SK-N-SH (cell line): Measurements from ENCODE around the gene CAD. TPM values are rescaled to one million over a fixed set of nuclear protein-coding genes. Genes with fewer than 3 reads are reported as not detected.

Experiments used
- CTCF ChIA-PET: fragments of 300-600, 350-600 bp; formaldehyde crosslinking; extraction: SDS; loops from one replicate; lab custom pipeline; 2021; lab: Yijun Ruan, JAX
- POLR2A ChIA-PET: fragments of 350-600 bp; sonication (Branson Sonifier 250); formaldehyde crosslinking; extraction: SDS; loops from one replicate; lab custom pipeline; 2020; ENCODE audit warnings: antibody characterized with exemption, inconsistent platforms; lab: Yijun Ruan, JAX
- DNase-seq: peaks from one replicate; pipeline ENCODE4 v3.0.0; 2012
- H2AFZ ChIP-seq: fragments of 200-600 bp; sonication (generic); 2 replicates; pipeline ENCODE4 v1.8.1; 2016; ENCODE audit warnings: antibody characterized with exemption, mild to moderate bottlenecking, low read depth
- H3F3A ChIP-seq: fragments of 200-600 bp; sonication (generic); replicated peaks from 2 replicates; pipeline ENCODE3; 2016; ENCODE audit warnings: antibody characterized with exemption, mild to moderate bottlenecking; ENCODE audit not compliant: insufficient read depth
- H3K27ac ChIP-seq, 2 experiments: fragments of 200-500 bp in 1 of 2; fragments of 200-600 bp in 1 of 2; sonication (Bioruptor generic) in 1 of 2; sonication (generic), shearing (Covaris generic) in 1 of 2; 2 replicates each; pipeline versions ENCODE4 v1.5.1 to v1.6.1; 2014 to 2016; ENCODE audit warnings: low read depth in 2 of 2, inconsistent platforms in 1 of 2, low read length in 1 of 2, mild to moderate bottlenecking in 1 of 2, mixed read lengths in 1 of 2
- H3K27me3 ChIP-seq: fragments of 200-600 bp; sonication (generic), shearing (Covaris generic); 2 replicates; pipeline ENCODE4 v1.6.1; 2016; ENCODE audit warnings: mixed run types; ENCODE audit not compliant: insufficient read depth
- H3K36me3 ChIP-seq, 2 experiments: fragments of 200-500 bp in 1 of 2; fragments of 200-600 bp in 1 of 2; sonication (Bioruptor generic) in 1 of 2; sonication (generic) in 1 of 2; replicated peaks in 1 of 2; 2 replicates each; pipeline versions ENCODE3 to v1.5.1; 2014 to 2016; ENCODE audit warnings: low read length in 1 of 2, mild to moderate bottlenecking in 1 of 2; ENCODE audit not compliant: insufficient read depth in 2 of 2, control insufficient read depth in 1 of 2
- H3K4me1 ChIP-seq, 2 experiments: fragments of 200-500 bp in 1 of 2; fragments of 200-600 bp in 1 of 2; sonication (Bioruptor generic) in 1 of 2; sonication (generic), shearing (Covaris generic) in 1 of 2; 2 replicates each; pipeline versions ENCODE4 v1.5.1 to v1.6.1; 2014 to 2016; ENCODE audit warnings: low read depth in 1 of 2, low read length in 1 of 2, mixed run types in 1 of 2; ENCODE audit not compliant: insufficient read depth in 2 of 2, control insufficient read depth in 1 of 2
- H3K4me2 ChIP-seq: fragments of 200-600 bp; sonication (generic), shearing (Covaris generic); 2 replicates; pipeline ENCODE4 v1.6.1; 2017; ENCODE audit warnings: mixed run types
- H3K4me3 ChIP-seq, 2 experiments: fragments of 200-500 bp in 1 of 2; fragments of 200-600 bp in 1 of 2; sonication (Bioruptor generic) in 1 of 2; sonication (generic), shearing (Covaris generic) in 1 of 2; 2 replicates each; pipeline versions ENCODE4 v1.5.1 to v1.8.1; 2014 to 2016; ENCODE audit warnings: low read depth in 2 of 2, inconsistent platforms in 1 of 2, low read length in 1 of 2, mild to moderate bottlenecking in 1 of 2, mixed read lengths in 1 of 2, moderate library complexity in 1 of 2
- H3K79me2 ChIP-seq: fragments of 200-600 bp; sonication (generic); 2 replicates; pipeline ENCODE4 v1.8.1; 2017; ENCODE audit warnings: mild to moderate bottlenecking; ENCODE audit not compliant: insufficient read depth
- H3K9ac ChIP-seq: fragments of 200-600 bp; sonication (generic); 2 replicates; pipeline ENCODE4 v1.6.1; 2017; ENCODE audit warnings: mixed run types
- H3K9me2 ChIP-seq: fragments of 200-600 bp; sonication (generic); 2 replicates; pipeline ENCODE4 v1.6.1; 2017; ENCODE audit warnings: mixed run types
- H3K9me3 ChIP-seq: fragments of 200-600 bp; sonication (generic); 2 replicates; pipeline ENCODE4 v1.6.1; 2017; ENCODE audit warnings: mixed run types, mild to moderate bottlenecking, moderate library complexity
- H4K20me1 ChIP-seq: fragments of 200-600 bp; sonication (generic); 2 replicates; pipeline ENCODE4 v1.6.1; 2017; ENCODE audit warnings: mild to moderate bottlenecking, mixed run types; ENCODE audit not compliant: insufficient read depth
- CTCF ChIP-seq: fragments of 200-600 bp; sonication (generic); IDR thresholded peaks from 2 replicates; pipeline ENCODE4 v1.6.1; 2017; ENCODE audit warnings: antibody characterized with exemption, mild to moderate bottlenecking, moderate library complexity
- ELF1 ChIP-seq: IDR thresholded peaks from 2 replicates; pipeline ENCODE4 v1.4.0; 2012
- EZH2phosphoT487 ChIP-seq: fragments of 200-600 bp; sonication (generic); IDR thresholded peaks from 2 replicates; pipeline ENCODE4 v1.6.1; 2017; ENCODE audit warnings: low read depth, mixed run types, mild to moderate bottlenecking, antibody characterized with exemption, moderate library complexity, borderline replicate concordance
- FOSL2 ChIP-seq: IDR thresholded peaks from 2 replicates; pipeline ENCODE4 v1.4.0; 2012; ENCODE audit warnings: low read depth, mild to moderate bottlenecking, moderate library complexity, borderline replicate concordance
- FOXJ3 ChIP-seq: sonication (generic); formaldehyde crosslinking; IDR thresholded peaks from 2 replicates; pipeline ENCODE4 v1.5.1; 2020; ENCODE audit warnings: mild to moderate bottlenecking, missing genetic modification reagents
- GABPA ChIP-seq: IDR thresholded peaks from 2 replicates; pipeline ENCODE4 v1.4.0; 2012; ENCODE audit warnings: low read depth, mild to moderate bottlenecking
- GATA2 ChIP-seq: sonication (generic); formaldehyde crosslinking; IDR thresholded peaks from 2 replicates; pipeline ENCODE4 v1.5.0; 2020; ENCODE audit warnings: mild to moderate bottlenecking, missing genetic modification reagents
- IRF3 ChIP-seq: fragments of 150-350 bp; IDR thresholded peaks from 2 replicates; pipeline ENCODE4 v1.6.1; 2016; ENCODE audit warnings: mild to moderate bottlenecking, low read depth, low read length
- JUND ChIP-seq: IDR thresholded peaks from 2 replicates; pipeline ENCODE4 v1.4.0; 2012
- MEF2A ChIP-seq: IDR thresholded peaks from 2 replicates; pipeline ENCODE4 v1.4.0; 2012; ENCODE audit warnings: low read depth, borderline replicate concordance
- NFIC ChIP-seq: IDR thresholded peaks from 2 replicates; pipeline ENCODE4 v1.4.0; 2012; ENCODE audit warnings: borderline replicate concordance
- POLR2AphosphoS5 ChIP-seq: IDR thresholded peaks from 2 replicates; pipeline ENCODE4 v1.6.1; 2012; ENCODE audit warnings: low read depth, low read length
- RXRA ChIP-seq: IDR thresholded peaks from 2 replicates; pipeline ENCODE4 v1.4.0; 2012; ENCODE audit warnings: low read depth, mild to moderate bottlenecking, borderline replicate concordance
- SMC3 ChIP-seq: IDR thresholded peaks from 2 replicates; pipeline ENCODE4 v1.6.1; 2012; ENCODE audit warnings: low read depth, low read length, improper control_type of control experiment
- ZBTB33 ChIP-seq: IDR thresholded peaks from 2 replicates; pipeline ENCODE4 v1.4.0; 2012; ENCODE audit warnings: low read depth, borderline replicate concordance
- WGBS: methylation state at CpG from one replicate; pipeline ENCODE4 v1.1.6; 2017; ENCODE audit warnings: low lambda C conversion rate; 5-methylcytosine and 5-hydroxymethylcytosine counted together
- polyA plus RNA-seq, 3 experiments: library from polyadenylated mRNA; depleted of rRNA; stranded (reverse); fragments of >200 nt; gene quantifications; 2 replicates each; pipeline ENCODE4 v1.2.3, GENCODE V29; 2012

The CAD gene
- polyA plus RNA-seq, 1 of the 3 experiments (the other 2 are of a cell fraction) = 47.6 TPM

- Histone ChIP-seq H3K36me3 (peaks cover 0 to under 1% of the 10 kb centered on the region in 2 experiments), H3K4me2 (no peak overlapping the region), H4K20me1 (no peaks in the 10 kb centered on the region), H3K27me3 (no peaks in the 10 kb centered on the region), H3K4me1 (peaks cover 11 to 16% of the 10 kb centered on the region in 2 experiments), H2AFZ (no peak overlapping the region), H3K9me3 (no peaks in the 10 kb centered on the region), H3K9me2 (no peaks in the 10 kb centered on the region), H3K79me2 (no peaks in the 10 kb centered on the region), H3K27ac (no peak overlapping the region), H3K9ac (no peak overlapping the region), H3K4me3 (no peak overlapping the region), H3F3A (peaks cover 12% of the 10 kb centered on the region)
- POLR2A ChIA-PET = no interaction called here
- TF ChIP-seq ZBTB33 (no peak), GABPA (no peak), POLR2AphosphoS5 (no peak), SMC3 (no peak), IRF3 (no peak), FOXJ3 (CRISPR knock-in tag) (no peak), NFIC (no peak), GATA2 (CRISPR knock-in tag) (no peak), MEF2A (no peak), RXRA (no peak)
- CTCF ChIA-PET = interaction anchor here (0.6 to 10.8 kb wide), 12 partner anchors 10 to 691 kb away, joined by 3 to 133 read pairs (median 7); partner anchors contain the start of genes SLC30A3 and TRIM54
- DNase-seq = no peak
- WGBS = 77% methylated on average over 13 of the region's 13 CpGs
Measured at GRCh38 chr2:27250652-27251379, 33.6 kb downstream of the CAD start.

- Histone ChIP-seq H3K9me2 (no peaks in the 10 kb centered on the region), H3K4me2 (no peak overlapping the region), H3K27me3 (no peaks in the 10 kb centered on the region), H4K20me1 (no peaks in the 10 kb centered on the region), H3K79me2 (no peaks in the 10 kb centered on the region), H3K4me1 (peaks cover 14 to 24% of the 10 kb centered on the region in 2 experiments), H3K36me3 (no peaks in the 10 kb centered on the region), H3F3A (peaks cover 19% of the 10 kb centered on the region), H3K4me3 (no peak overlapping the region), H2AFZ (no peak overlapping the region), H3K9me3 (no peaks in the 10 kb centered on the region)
- ChIA-PET CTCF (interaction anchor here (0.6 to 10.8 kb wide), 10 partner anchors 13 to 82 kb away, joined by 3 to 133 read pairs (median 8); partner anchors contain the start of genes SLC30A3 and TRIM54), POLR2A (no interaction called here)
- 87% methylated on average over 13 of the region's 13 CpGs for WGBS
- TF ChIP-seq ELF1 (no peak), CTCF (no peak), EZH2phosphoT487 (no peak), NFIC (no peak), JUND (no peak), FOSL2 (no peak), IRF3 (no peak)
- TF ChIP-seq, all 33 proteins: peak for 0
- H3K9ac ChIP-seq = no peak overlapping the region
- no peak overlapping the region for H3K27ac ChIP-seq
- no peak for DNase-seq
Measured at GRCh38 chr2:27251766-27252165, 34.6 kb downstream of the CAD start.
